Mesenchymal stem cell (in vitro differentiated cells and primary cell): Measurements from ENCODE around the gene MYO10.

ENCODE experiments used
- DNase-seq: peaks from one replicate; pipeline ENCODE4 v3.0.0-alpha.2; 2013
- H2AFZ ChIP-seq: one replicate; pipeline ENCODE4 v1.6.1; 2013; ENCODE audit warnings: low read depth, mild to moderate bottlenecking, control low read depth, inconsistent platforms, low read length, moderate library complexity
- H2AK5ac ChIP-seq: 2 replicates; pipeline ENCODE4 v1.6.1; 2013; ENCODE audit warnings: low read length, moderate library complexity, mild to moderate bottlenecking, inconsistent platforms; ENCODE audit not compliant: severe bottlenecking
- H2BK120ac ChIP-seq: one replicate; pipeline ENCODE4 v1.6.1; 2013; ENCODE audit warnings: low read depth, mild to moderate bottlenecking, inconsistent platforms, low read length, moderate library complexity
- H2BK12ac ChIP-seq, 2 experiments: one replicate each; pipeline ENCODE4 v1.6.1; 2013; ENCODE audit warnings: inconsistent platforms in 2 of 2, low read length in 2 of 2, mild to moderate bottlenecking in 2 of 2, moderate library complexity in 2 of 2, control low read depth in 1 of 2
- H2BK15ac ChIP-seq: one replicate; pipeline ENCODE4 v1.6.1; 2013; ENCODE audit warnings: mild to moderate bottlenecking, low read depth, inconsistent platforms; ENCODE audit not compliant: poor library complexity, severe bottlenecking
- H2BK5ac ChIP-seq: 2 replicates; pipeline ENCODE4 v1.6.1; 2013; ENCODE audit warnings: low read depth, mild to moderate bottlenecking, low read length, control low read depth, inconsistent platforms; ENCODE audit not compliant: poor library complexity, severe bottlenecking
- H3K14ac ChIP-seq, 2 experiments: one replicate each; pipeline ENCODE4 v1.6.1; 2013; ENCODE audit warnings: inconsistent platforms in 2 of 2, low read length in 2 of 2, control low read depth in 1 of 2, mild to moderate bottlenecking in 1 of 2, moderate library complexity in 1 of 2
- H3K18ac ChIP-seq, 2 experiments: one replicate each; pipeline ENCODE4 v1.6.1; 2013; ENCODE audit warnings: inconsistent platforms in 2 of 2, low read length in 2 of 2, control low read depth in 1 of 2, low read depth in 1 of 2, mild to moderate bottlenecking in 1 of 2
- H3K23ac ChIP-seq, 2 experiments: one replicate each; pipeline ENCODE4 v1.6.1; 2013; ENCODE audit warnings: inconsistent platforms in 2 of 2, low read length in 2 of 2, mild to moderate bottlenecking in 2 of 2, moderate library complexity in 2 of 2, control low read depth in 1 of 2
- H3K27ac ChIP-seq: 2 replicates; pipeline ENCODE4 v1.5.1; 2013; ENCODE audit warnings: mild to moderate bottlenecking, moderate library complexity, low read length, control low read depth, inconsistent platforms; ENCODE audit not compliant: poor library complexity, severe bottlenecking
- H3K27me3 ChIP-seq, 2 experiments: 2 replicates each; pipeline versions ENCODE4 v1.6.1 to v1.7.0; 2013; ENCODE audit warnings: low read length in 2 of 2, mild to moderate bottlenecking in 2 of 2, moderate library complexity in 2 of 2, control low read depth in 1 of 2, inconsistent platforms in 1 of 2; ENCODE audit not compliant: control insufficient read depth in 1 of 2, insufficient read depth in 1 of 2
- H3K36me3 ChIP-seq, 2 experiments: 2 replicates each; pipeline versions ENCODE4 v1.6.1 to v1.7.0; 2013; ENCODE audit warnings: low read length in 2 of 2, control low read depth in 1 of 2, inconsistent platforms in 1 of 2, low read depth in 1 of 2, mild to moderate bottlenecking in 1 of 2; ENCODE audit not compliant: insufficient read depth in 2 of 2, control insufficient read depth in 1 of 2
- H3K4ac ChIP-seq, 2 experiments: one replicate each; pipeline ENCODE4 v1.6.1; 2013; ENCODE audit warnings: inconsistent platforms in 2 of 2, low read length in 2 of 2, mild to moderate bottlenecking in 2 of 2, moderate library complexity in 2 of 2, control low read depth in 1 of 2, low read depth in 1 of 2
- H3K4me1 ChIP-seq: 2 replicates; pipeline ENCODE4 v1.6.1; 2013; ENCODE audit warnings: low read depth, low read length, control low read depth; ENCODE audit not compliant: control insufficient read depth, insufficient read depth
- H3K4me2 ChIP-seq: 2 replicates; pipeline ENCODE4 v1.6.1; 2013; ENCODE audit warnings: low read length, mild to moderate bottlenecking, inconsistent platforms; ENCODE audit not compliant: poor library complexity, severe bottlenecking
- H3K4me3 ChIP-seq, 2 experiments: 2 replicates each; pipeline versions ENCODE4 v1.5.1 to v1.7.0; 2013; ENCODE audit warnings: low read length in 2 of 2, mild to moderate bottlenecking in 2 of 2, control low read depth in 1 of 2, low read depth in 1 of 2; ENCODE audit not compliant: insufficient read depth in 1 of 2
- H3K79me1 ChIP-seq: replicated peaks from 2 replicates; pipeline ENCODE4 v1.6.1; 2013; ENCODE audit warnings: mild to moderate bottlenecking, control low read depth, low read length, inconsistent platforms; ENCODE audit not compliant: poor library complexity, severe bottlenecking
- H3K9ac ChIP-seq: 2 replicates; pipeline ENCODE4 v1.7.0; 2013; ENCODE audit warnings: mild to moderate bottlenecking, low read length, moderate library complexity
- H3K9me3 ChIP-seq: 2 replicates; pipeline ENCODE4 v1.7.0; 2013; ENCODE audit warnings: mild to moderate bottlenecking, low read length; ENCODE audit not compliant: control insufficient read depth
- H4K8ac ChIP-seq: one replicate; pipeline ENCODE4 v1.6.1; 2013; ENCODE audit warnings: inconsistent platforms, mild to moderate bottlenecking, low read length, moderate library complexity
- H4K91ac ChIP-seq: one replicate; pipeline ENCODE4 v1.6.1; 2013; ENCODE audit warnings: mild to moderate bottlenecking, low read length, inconsistent platforms
- WGBS: methylation state at CpG from one replicate; pipeline ENCODE4 v1.1.7; 2013; ENCODE audit warnings: mixed read lengths; 5-methylcytosine and 5-hydroxymethylcytosine counted together

The MYO10 gene

DNA sequence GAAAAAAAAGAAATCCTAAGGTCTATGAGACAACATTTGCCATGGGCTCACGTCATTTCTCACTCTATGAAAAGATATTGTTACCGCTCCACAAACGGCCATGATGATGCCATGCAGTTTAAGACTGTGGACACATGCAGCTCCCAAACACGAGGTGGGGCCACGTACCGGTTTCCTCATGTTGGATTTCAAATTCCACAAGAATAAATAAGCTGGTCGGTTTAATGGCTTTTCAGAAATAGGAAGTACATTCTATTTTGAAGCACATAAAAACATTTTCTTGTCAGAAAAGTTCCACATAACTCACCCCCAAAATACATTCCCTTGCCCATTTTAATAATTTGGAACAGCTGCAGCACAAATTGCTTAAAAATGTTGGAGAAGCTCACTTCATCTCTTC is 130.6 kb downstream of the MYO10 start:
- Histone ChIP-seq H3K14ac (no peak overlapping the region), H2AFZ (no peak overlapping the region), H3K4me3 (no peak overlapping the region), H3K4ac (no peak overlapping the region), H2BK15ac (no peak overlapping the region), H3K18ac (no peak overlapping the region), H2BK5ac (no peak overlapping the region), H3K27me3 (no peaks in the 10 kb centered on the region), H3K27ac (no peak overlapping the region), H2AK5ac (no peak overlapping the region), H3K9me3 (no peaks in the 10 kb centered on the region), H3K23ac (no peak overlapping the region), H3K36me3 (no peaks in the 10 kb centered on the region), H3K4me1 (peaks cover 8% of the 10 kb centered on the region), H2BK12ac (no peak overlapping the region), H3K4me2 (no peak overlapping the region), H2BK120ac (no peak overlapping the region), H3K79me1 (peaks cover 27% of the 10 kb centered on the region), H3K9ac (peak overlapping the region; percentile 30), H4K91ac (no peak overlapping the region), H4K8ac (no peak overlapping the region)
- 99% methylated on average over 7 of the region's 7 CpGs for WGBS
- DNase-seq, result no peak

DNA sequence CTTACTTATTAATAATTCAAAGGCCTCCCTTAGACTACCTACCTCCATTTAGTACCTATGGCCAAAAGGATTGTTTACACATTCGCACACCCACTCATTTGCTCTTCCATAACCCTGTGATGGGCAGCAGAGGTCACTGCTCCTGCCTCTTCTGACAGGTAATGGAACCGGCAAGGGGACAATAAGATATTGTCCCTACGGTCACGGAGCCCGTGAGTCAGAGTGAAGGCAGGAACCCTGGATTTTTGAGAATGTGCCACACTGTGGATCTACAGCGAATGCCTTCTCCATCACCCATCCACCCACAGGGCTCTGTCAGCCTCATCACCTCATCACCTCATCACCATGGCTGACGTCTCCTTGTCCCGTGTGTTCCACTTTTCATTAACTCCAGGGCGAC is 132.3 kb downstream of the MYO10 start:
- Histone ChIP-seq H3K4me2 (no peak overlapping the region), H3K27ac (no peak overlapping the region), H3K4me1 (no peaks in the 10 kb centered on the region), H2BK5ac (no peak overlapping the region), H3K4me3 (no peak overlapping the region), H3K9ac (no peak overlapping the region), H2BK12ac (no peak overlapping the region), H3K14ac (no peak overlapping the region), H2AK5ac (no peak overlapping the region), H4K91ac (no peak overlapping the region), H4K8ac (no peak overlapping the region), H2BK15ac (no peak overlapping the region), H3K79me1 (peaks cover 31% of the 10 kb centered on the region), H3K18ac (no peak overlapping the region), H2AFZ (no peak overlapping the region), H3K27me3 (no peaks in the 10 kb centered on the region), H2BK120ac (no peak overlapping the region), H3K36me3 (no peaks in the 10 kb centered on the region), H3K23ac (no peak overlapping the region), H3K9me3 (no peaks in the 10 kb centered on the region), H3K4ac (no peak overlapping the region)
- DNase-seq, result no peak
- 96% methylated on average over 9 of the region's 9 CpGs for WGBS

DNA sequence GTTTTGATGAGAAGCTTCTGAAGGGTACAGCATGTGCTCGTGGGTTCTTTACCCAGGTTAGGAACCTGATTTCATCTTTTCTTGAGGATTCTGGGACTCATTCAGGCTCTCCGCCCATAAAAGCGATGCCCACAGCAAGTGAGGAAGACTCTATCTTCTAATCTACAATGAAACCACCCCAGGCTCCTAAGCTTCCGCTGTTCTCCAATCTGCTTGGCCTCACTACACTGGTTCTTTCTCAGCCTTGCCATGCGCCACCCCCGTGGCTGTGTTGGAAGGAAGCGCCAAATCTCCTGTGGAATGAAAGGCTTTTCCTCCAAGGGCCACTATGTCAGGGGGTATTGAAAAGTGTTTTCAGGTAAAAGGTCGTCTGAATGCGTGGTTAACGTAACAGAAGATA is 135.6 kb downstream of the MYO10 start:
- Histone ChIP-seq H4K8ac (no peak overlapping the region), H3K79me1 (peaks cover 27% of the 10 kb centered on the region), H2BK120ac (no peak overlapping the region), H3K4ac (no peak overlapping the region), H3K23ac (no peak overlapping the region), H3K14ac (no peak overlapping the region), H3K36me3 (no peaks in the 10 kb centered on the region), H4K91ac (no peak overlapping the region), H2BK15ac (no peak overlapping the region), H3K9ac (no peak overlapping the region), H3K4me3 (no peak overlapping the region), H3K9me3 (no peaks in the 10 kb centered on the region), H2AFZ (no peak overlapping the region), H2AK5ac (no peak overlapping the region), H2BK12ac (no peak overlapping the region), H3K4me2 (no peak overlapping the region), H3K18ac (no peak overlapping the region), H3K4me1 (no peaks in the 10 kb centered on the region), H3K27me3 (no peaks in the 10 kb centered on the region), H3K27ac (no peak overlapping the region), H2BK5ac (no peak overlapping the region)
- no peak for DNase-seq
- 98% methylated on average over 7 of the region's 10 CpGs for WGBS

DNA sequence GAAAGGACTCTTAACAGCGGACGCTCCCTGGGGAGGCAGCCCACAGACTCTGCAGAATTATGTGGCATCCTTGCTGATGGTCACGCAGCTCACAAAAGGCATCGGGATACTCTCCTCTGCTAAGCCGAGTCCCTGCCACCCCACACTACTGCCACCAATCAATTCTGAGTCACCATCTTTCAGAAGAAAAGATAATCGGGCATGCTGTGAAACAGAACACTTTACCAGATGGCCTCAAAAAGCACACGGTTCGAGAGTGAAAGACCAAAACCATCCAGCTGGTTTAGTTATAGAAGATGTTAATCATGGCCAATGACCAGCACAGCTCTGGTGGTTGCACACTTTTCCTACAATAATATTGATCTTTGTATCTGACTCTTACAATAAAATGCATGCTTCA is 136.3 kb downstream of the MYO10 start:
- Histone ChIP-seq H2BK12ac (no peak overlapping the region), H3K4me1 (no peaks in the 10 kb centered on the region), H3K4ac (no peak overlapping the region), H3K79me1 (peaks cover 29% of the 10 kb centered on the region), H2AK5ac (no peak overlapping the region), H2AFZ (no peak overlapping the region), H4K91ac (no peak overlapping the region), H3K4me2 (no peak overlapping the region), H3K18ac (peak overlapping the region in 1 of 2 experiments; percentile 23), H3K9ac (no peak overlapping the region), H3K36me3 (no peaks in the 10 kb centered on the region), H3K14ac (no peak overlapping the region), H2BK5ac (no peak overlapping the region), H3K27me3 (no peaks in the 10 kb centered on the region), H3K4me3 (no peak overlapping the region), H2BK120ac (no peak overlapping the region), H3K27ac (no peak overlapping the region), H4K8ac (no peak overlapping the region), H2BK15ac (no peak overlapping the region), H3K23ac (no peak overlapping the region), H3K9me3 (no peaks in the 10 kb centered on the region)
- 83% methylated on average over 8 of the region's 8 CpGs for WGBS
- no peak for DNase-seq
